Measurements from ENCODE around the gene SLCO2B1. TPM values are rescaled to one million over a fixed set of nuclear protein-coding genes. Genes with fewer than 3 reads are reported as not detected.
A peak's percentile ranks its signal among the peaks of the same experiment; 100 is the strongest.

Gene SLCO2B1
- total RNA-seq, 1 donor from 2014 or later, result 19.2 TPM

DNA sequence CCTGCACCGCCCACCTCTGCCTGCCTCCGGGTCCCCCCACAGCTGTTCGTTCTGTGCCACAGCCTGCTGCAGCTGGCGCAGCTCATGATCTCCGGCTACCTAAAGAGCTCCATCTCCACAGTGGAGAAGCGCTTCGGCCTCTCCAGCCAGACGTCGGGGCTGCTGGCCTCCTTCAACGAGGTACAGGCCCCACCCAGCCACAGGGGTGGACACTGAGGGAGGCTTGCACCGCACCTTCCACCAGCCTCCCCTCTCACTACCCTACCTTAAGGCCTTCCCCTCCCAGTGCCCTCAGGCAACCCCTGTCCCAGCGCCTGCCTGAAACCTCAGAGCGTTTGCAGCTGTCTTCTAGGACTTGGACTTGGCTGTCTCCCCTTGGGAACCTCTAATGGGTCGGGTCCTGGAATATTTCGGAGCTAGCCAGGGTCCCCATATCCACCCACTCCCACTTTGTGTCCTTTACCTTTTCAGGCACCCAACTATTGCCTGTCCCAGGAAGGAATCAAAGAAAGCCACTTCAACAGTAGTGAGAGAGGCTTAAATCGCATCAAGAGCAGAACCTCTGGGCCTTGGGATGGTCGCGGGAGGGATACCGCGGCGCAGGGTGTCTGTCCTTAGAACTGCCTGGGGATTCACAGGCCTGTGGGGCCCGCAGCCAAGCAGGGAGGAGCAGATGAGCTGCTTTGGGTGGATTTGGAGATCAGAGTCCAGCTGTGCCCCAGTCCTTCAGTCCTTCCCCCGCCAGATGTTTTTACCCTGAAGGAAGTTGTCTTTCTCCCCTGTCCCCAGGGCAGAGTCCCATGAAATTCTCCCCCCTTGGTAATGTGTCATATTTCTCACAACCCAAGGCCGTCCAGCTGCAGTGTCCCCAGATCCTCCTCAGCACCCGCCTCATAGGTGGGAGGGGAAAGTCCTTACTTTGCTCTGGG, 13.3 kb downstream of the SLCO2B1 start:
- Mint-ChIP-seq H3K36me3 (ENCODE audit: low read depth) (peaks cover 3% of the 10 kb centered on the region), H3K4me3 (ENCODE audit: unreplicated experiment) (no peak overlapping the region), H3K27me3 (ENCODE audit: low read depth) (peaks cover 15% of the 10 kb centered on the region), H3K4me1 (ENCODE audit: low read depth) (no peaks in the 10 kb centered on the region), H3K27ac (ENCODE audit: unreplicated experiment) (no peak overlapping the region), H3K9me3 (ENCODE audit: low read depth) (peaks cover 11% of the 10 kb centered on the region)
- TF ChIP-seq, protein P1, sequence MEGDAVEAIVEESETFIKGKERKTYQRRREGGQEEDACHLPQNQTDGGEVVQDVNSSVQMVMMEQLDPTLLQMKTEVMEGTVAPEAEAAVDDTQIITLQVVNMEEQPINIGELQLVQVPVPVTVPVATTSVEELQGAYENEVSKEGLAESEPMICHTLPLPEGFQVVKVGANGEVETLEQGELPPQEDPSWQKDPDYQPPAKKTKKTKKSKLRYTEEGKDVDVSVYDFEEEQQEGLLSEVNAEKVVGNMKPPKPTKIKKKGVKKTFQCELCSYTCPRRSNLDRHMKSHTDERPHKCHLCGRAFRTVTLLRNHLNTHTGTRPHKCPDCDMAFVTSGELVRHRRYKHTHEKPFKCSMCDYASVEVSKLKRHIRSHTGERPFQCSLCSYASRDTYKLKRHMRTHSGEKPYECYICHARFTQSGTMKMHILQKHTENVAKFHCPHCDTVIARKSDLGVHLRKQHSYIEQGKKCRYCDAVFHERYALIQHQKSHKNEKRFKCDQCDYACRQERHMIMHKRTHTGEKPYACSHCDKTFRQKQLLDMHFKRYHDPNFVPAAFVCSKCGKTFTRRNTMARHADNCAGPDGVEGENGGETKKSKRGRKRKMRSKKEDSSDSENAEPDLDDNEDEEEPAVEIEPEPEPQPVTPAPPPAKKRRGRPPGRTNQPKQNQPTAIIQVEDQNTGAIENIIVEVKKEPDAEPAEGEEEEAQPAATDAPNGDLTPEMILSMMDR (IDR thresholded peaks at IDR 0.05), result no peak
- DNase-seq (ENCODE audit: low spot score), result peak; percentile 38

DNA sequence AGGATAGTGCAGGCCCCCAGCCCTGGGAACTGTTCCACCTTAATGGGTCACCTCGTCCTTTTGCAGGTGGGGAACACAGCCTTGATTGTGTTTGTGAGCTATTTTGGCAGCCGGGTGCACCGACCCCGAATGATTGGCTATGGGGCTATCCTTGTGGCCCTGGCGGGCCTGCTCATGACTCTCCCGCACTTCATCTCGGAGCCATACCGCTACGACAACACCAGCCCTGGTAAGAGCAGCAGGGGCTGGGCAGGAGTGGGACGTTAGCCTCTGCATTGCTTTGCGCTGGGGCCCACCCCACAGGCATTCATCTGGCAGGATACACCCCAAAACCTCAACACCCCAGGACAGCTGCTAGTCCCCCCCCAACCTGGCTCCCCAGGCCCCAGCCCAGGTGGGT, 14.8 kb downstream of the SLCO2B1 start:
- Mint-ChIP-seq H3K4me3 (ENCODE audit: unreplicated experiment) (no peak overlapping the region), H3K27me3 (ENCODE audit: low read depth) (peaks cover 16% of the 10 kb centered on the region), H3K27ac (ENCODE audit: unreplicated experiment) (no peak overlapping the region), H3K9me3 (ENCODE audit: low read depth) (peaks cover 8% of the 10 kb centered on the region), H3K4me1 (ENCODE audit: low read depth) (no peaks in the 10 kb centered on the region), H3K36me3 (ENCODE audit: low read depth) (peaks cover 3% of the 10 kb centered on the region)
- DNase-seq (ENCODE audit: low spot score), result peak; percentile 67
- TF ChIP-seq, protein P1 (IDR thresholded peaks at IDR 0.05), result no peak

DNA sequence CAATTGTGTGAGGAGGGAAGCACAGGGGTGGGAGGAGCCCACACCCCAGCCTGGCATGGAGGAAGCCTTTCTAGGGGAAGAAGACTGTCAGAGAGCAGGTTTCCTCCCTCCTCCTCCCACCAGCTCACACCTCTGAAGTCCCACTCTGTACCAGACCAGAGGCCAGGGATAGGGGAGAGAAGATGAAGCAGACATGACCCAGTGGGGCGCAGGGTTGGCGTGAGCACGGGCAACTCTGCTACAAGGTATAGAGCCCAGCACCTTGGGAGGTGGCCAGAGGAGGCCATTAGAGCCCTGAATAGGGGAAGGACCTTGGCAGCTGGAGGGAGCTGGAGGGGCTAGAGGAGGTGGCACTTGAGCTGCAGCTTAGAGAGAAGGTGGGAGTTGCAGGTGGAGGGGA, 15.9 kb downstream of the SLCO2B1 start:
- Mint-ChIP-seq H3K4me3 (ENCODE audit: unreplicated experiment) (no peak overlapping the region), H3K27ac (ENCODE audit: unreplicated experiment) (no peak overlapping the region)

DNA sequence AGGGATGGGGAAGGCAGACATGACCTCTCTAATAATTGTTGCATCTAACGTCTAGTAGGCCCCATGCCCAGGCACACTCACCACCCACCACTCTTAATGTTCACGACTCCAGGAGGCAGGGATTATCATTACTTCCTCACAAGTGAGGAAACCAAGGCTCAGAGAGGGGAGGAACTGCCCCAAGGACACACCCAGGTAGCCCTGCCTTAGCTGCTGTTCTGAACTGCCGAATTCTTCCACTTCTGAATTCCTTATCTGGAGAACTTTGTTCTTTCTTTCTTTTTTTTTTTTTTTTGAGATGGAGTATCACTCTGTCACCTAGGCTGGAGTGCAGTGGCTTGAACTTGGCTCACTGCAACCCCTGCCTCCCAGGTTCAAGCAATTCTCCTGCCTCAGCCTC, 16.7 kb downstream of the SLCO2B1 start:
- peaks cover 16% of the 10 kb centered on the region for H3K27me3 Mint-ChIP-seq (ENCODE audit: low read depth)
- no peak overlapping the region for H3K27ac Mint-ChIP-seq (ENCODE audit: unreplicated experiment)
- TF ChIP-seq, protein P1 (IDR thresholded peaks at IDR 0.05), result no peak
- no peaks in the 10 kb centered on the region for H3K9me3 Mint-ChIP-seq (ENCODE audit: low read depth)
- DNase-seq (ENCODE audit: low spot score), result peak; percentile 2
- no peaks in the 10 kb centered on the region for H3K4me1 Mint-ChIP-seq (ENCODE audit: low read depth)
- no peak overlapping the region for H3K4me3 Mint-ChIP-seq (ENCODE audit: unreplicated experiment)
- H3K36me3 Mint-ChIP-seq (ENCODE audit: low read depth), result peaks cover 2% of the 10 kb centered on the region

More for the DNA sequence above, 15.9 kb downstream of the SLCO2B1 start:
- TF ChIP-seq, protein P1 (IDR thresholded peaks at IDR 0.05), result no peak
- H3K4me1 Mint-ChIP-seq (ENCODE audit: low read depth), result no peaks in the 10 kb centered on the region
- H3K27me3 Mint-ChIP-seq (ENCODE audit: low read depth), result peaks cover 16% of the 10 kb centered on the region
- H3K9me3 Mint-ChIP-seq (ENCODE audit: low read depth), result no peaks in the 10 kb centered on the region
- H3K36me3 Mint-ChIP-seq (ENCODE audit: low read depth), result peaks cover 2% of the 10 kb centered on the region
- DNase-seq (ENCODE audit: low spot score), result peak; percentile 65

DNA sequence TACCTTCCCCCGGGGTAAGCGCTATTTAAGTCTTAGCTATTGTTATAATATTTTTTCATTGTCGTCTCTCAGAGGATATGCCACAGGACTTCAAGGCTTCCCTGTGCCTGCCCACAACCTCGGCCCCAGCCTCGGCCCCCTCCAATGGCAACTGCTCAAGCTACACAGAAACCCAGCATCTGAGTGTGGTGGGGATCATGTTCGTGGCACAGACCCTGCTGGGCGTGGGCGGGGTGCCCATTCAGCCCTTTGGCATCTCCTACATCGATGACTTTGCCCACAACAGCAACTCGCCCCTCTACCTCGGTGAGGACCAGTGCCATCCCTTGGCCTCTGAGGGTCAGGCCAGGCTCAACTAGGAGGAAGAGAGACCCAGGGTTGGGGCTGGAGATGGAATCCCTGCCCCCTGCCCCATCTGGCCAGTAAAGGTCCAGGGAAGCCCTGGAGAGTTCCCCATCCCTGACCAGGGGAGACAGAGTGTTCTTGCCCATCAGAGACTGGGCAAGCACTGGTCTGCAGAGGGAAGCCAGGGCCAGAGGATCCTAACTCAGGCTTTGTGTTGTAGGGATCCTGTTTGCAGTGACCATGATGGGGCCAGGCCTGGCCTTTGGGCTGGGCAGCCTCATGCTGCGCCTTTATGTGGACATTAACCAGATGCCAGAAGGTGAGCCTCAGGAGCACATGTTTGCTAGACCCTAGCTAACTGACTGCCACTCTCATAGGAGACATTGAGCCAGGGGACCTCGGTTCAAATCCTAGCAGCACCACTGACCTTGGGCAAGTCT, 18.4 kb downstream of the SLCO2B1 start:
- H3K4me3 Mint-ChIP-seq (ENCODE audit: unreplicated experiment), result no peak overlapping the region

More for the DNA sequence above, 18.4 kb downstream of the SLCO2B1 start:
- Mint-ChIP-seq H3K27ac (ENCODE audit: unreplicated experiment) (no peak overlapping the region), H3K4me1 (ENCODE audit: low read depth) (no peaks in the 10 kb centered on the region), H3K36me3 (ENCODE audit: low read depth) (peaks cover 2% of the 10 kb centered on the region), H3K9me3 (ENCODE audit: low read depth) (no peaks in the 10 kb centered on the region), H3K27me3 (ENCODE audit: low read depth) (peaks cover 5% of the 10 kb centered on the region)
- TF ChIP-seq, protein P1 (IDR thresholded peaks at IDR 0.05), result no peak
- peak; percentile 50 for DNase-seq (ENCODE audit: low spot score)

Measured in chondrocyte (in vitro differentiated cells).